ENCODE results near the gene SLC9B2.

GRCh38 chr4:103086551-103086950 lies 10.0 kb upstream of the SLC9B2 start:
- TF ChIP-seq CTCF (IDR thresholded peaks at IDR 0.05) = no peak
- TF ChIP-seq POLR2A (IDR thresholded peaks at IDR 0.05) = no peak
- no peak for TF ChIP-seq POLR2AphosphoS5 (IDR thresholded peaks at IDR 0.05)
- no peak for TF ChIP-seq EP300 (IDR thresholded peaks at IDR 0.05; ENCODE audit: low read depth)
